HL-60 (cell line): ENCODE measurements around the gene GSX1.

Experiments used
- DNase-seq, 2 experiments: peaks; one replicate each; pipeline ENCODE4 v3.0.0-alpha.2; 2010 to 2020; ENCODE audit warnings: low read depth in 1 of 2, low spot score in 1 of 2
- H3K27ac ChIP-seq: fragments of 250-450 bp; sonication (Bioruptor Pico); replicated peaks from 2 replicates; pipeline ENCODE4 v1.5.1; 2020; ENCODE audit warnings: mild to moderate bottlenecking, moderate library complexity
- H3K27me3 ChIP-seq: fragments of 250-450 bp; sonication (Bioruptor Pico); 2 replicates; pipeline ENCODE4 v1.5.1; 2021; ENCODE audit warnings: mild to moderate bottlenecking, moderate library complexity; ENCODE audit not compliant: insufficient read depth, poor library complexity, severe bottlenecking
- H3K4me3 ChIP-seq: replicated peaks from 2 replicates; pipeline ENCODE4 v1.5.1; 2011; ENCODE audit warnings: mild to moderate bottlenecking, control low read depth, low read length; ENCODE audit not compliant: insufficient read depth
- CTCF ChIP-seq: IDR thresholded peaks from one replicate; pipeline ENCODE4 v1.5.1; 2011; ENCODE audit warnings: low read length, control low read depth, inconsistent platforms; ENCODE audit not compliant: insufficient read depth
- GABPA ChIP-seq: IDR thresholded peaks from 2 replicates; pipeline ENCODE4 v1.6.1; 2012; ENCODE audit warnings: low read depth
- POLR2AphosphoS5 ChIP-seq: IDR thresholded peaks from 2 replicates; pipeline ENCODE4 v1.6.1; 2012; ENCODE audit warnings: low read depth
- REST ChIP-seq: IDR thresholded peaks from 2 replicates; pipeline ENCODE4 v1.6.1; 2012; ENCODE audit warnings: low read depth; ENCODE audit not compliant: insufficient replicate concordance
- SPI1 ChIP-seq: IDR thresholded peaks from 2 replicates; pipeline ENCODE4 v1.6.1; 2012; ENCODE audit warnings: low read depth, mild to moderate bottlenecking, borderline replicate concordance

GSX1 gene

GRCh38 chr13:27774169-27774568 is 18.1 kb upstream of the GSX1 start:
- H3K4me3 ChIP-seq, result no peak overlapping the region
- H3K27ac ChIP-seq, result no peak overlapping the region
- no peak for DNase-seq
- TF ChIP-seq REST, result no peak
- no peak for TF ChIP-seq SPI1
- no peak for TF ChIP-seq CTCF
- TF ChIP-seq GABPA, result no peak
- TF ChIP-seq POLR2AphosphoS5, result no peak
- H3K27me3 ChIP-seq, result peaks cover 8% of the 10 kb centered on the region

- DNase-seq, result no peak
- Histone ChIP-seq H3K4me3 (no peak overlapping the region), H3K27ac (no peak overlapping the region), H3K27me3 (peaks cover 10% of the 10 kb centered on the region)
- TF ChIP-seq REST, result no peak
- no peak for TF ChIP-seq POLR2AphosphoS5
- TF ChIP-seq SPI1, result no peak
Measured at GRCh38 chr13:27774651-27775050, 17.6 kb upstream of the GSX1 start.

GRCh38 chr13:27775943-27776342 is 16.3 kb upstream of the GSX1 start:
- Histone ChIP-seq H3K27me3 (peaks cover 8% of the 10 kb centered on the region), H3K27ac (no peak overlapping the region), H3K4me3 (no peak overlapping the region)
- DNase-seq, result no peak
- TF ChIP-seq CTCF (no peak), REST (no peak), SPI1 (no peak), GABPA (no peak), POLR2AphosphoS5 (no peak)

- Histone ChIP-seq H3K27me3 (peaks cover 29% of the 10 kb centered on the region), H3K4me3 (no peak overlapping the region), H3K27ac (no peak overlapping the region)
- no peak for DNase-seq
- TF ChIP-seq CTCF, result no peak
- no peak for TF ChIP-seq GABPA
- TF ChIP-seq REST, result no peak
- TF ChIP-seq SPI1, result no peak
- no peak for TF ChIP-seq POLR2AphosphoS5
Measured at GRCh38 chr13:27782151-27782550, 10.1 kb upstream of the GSX1 start.
